AG09319 (cell line): ENCODE results near the gene DDR2.
A peak's percentile ranks its signal among the peaks of the same experiment; 100 is the strongest.

Source experiments
- DNase-seq: peaks from one replicate; pipeline ENCODE4 v3.0.0-alpha.2; 2010; ENCODE audit warnings: low read depth; ENCODE audit errors: extremely low read depth
- CTCF ChIP-seq: IDR thresholded peaks from 2 replicates; pipeline ENCODE4 v1.5.1; 2011; ENCODE audit warnings: low read depth, mild to moderate bottlenecking, inconsistent platforms, low read length, moderate library complexity

DDR2 gene

GRCh38 chr1:162697140-162697895, 65.1 kb downstream of the DDR2 start:
- TF ChIP-seq CTCF: no peak
- DNase-seq: peak; percentile 54

- DNase-seq: no peak
Observed at GRCh38 chr1:162699366-162699765, 67.1 kb downstream of the DDR2 start.

GRCh38 chr1:162700131-162700530, 67.9 kb downstream of the DDR2 start:
- no peak for DNase-seq
- TF ChIP-seq CTCF: no peak

More at GRCh38 chr1:162699366-162699765, 67.1 kb downstream of the DDR2 start:
- no peak for TF ChIP-seq CTCF

- DNase-seq: no peak
- TF ChIP-seq CTCF: no peak
Observed at GRCh38 chr1:162701286-162701685, 69.0 kb downstream of the DDR2 start.

- no peak for DNase-seq
- TF ChIP-seq CTCF: no peak
Observed at GRCh38 chr1:162702628-162703027, 70.4 kb downstream of the DDR2 start.

DNA sequence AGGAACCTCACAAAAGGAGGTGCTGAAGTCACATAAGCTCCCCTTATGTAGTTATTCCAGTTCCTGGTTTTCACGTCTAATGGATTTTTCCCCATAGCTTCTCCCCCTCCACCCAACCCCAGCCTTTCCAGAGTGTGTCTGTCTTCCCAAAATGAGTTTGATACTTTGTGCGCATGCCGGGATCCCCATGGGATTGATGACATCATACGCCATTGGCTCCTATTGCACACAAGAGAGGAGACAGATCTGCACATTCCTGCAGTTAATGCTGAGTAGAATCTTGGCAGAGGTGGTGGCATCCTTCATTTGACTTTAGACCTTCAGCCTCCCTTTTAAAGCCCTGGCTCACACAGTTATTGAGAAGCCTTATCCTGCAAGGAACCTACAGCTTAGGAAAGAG, 71.4 kb downstream of the DDR2 start:
- TF ChIP-seq CTCF: no peak
- no peak for DNase-seq

DNA sequence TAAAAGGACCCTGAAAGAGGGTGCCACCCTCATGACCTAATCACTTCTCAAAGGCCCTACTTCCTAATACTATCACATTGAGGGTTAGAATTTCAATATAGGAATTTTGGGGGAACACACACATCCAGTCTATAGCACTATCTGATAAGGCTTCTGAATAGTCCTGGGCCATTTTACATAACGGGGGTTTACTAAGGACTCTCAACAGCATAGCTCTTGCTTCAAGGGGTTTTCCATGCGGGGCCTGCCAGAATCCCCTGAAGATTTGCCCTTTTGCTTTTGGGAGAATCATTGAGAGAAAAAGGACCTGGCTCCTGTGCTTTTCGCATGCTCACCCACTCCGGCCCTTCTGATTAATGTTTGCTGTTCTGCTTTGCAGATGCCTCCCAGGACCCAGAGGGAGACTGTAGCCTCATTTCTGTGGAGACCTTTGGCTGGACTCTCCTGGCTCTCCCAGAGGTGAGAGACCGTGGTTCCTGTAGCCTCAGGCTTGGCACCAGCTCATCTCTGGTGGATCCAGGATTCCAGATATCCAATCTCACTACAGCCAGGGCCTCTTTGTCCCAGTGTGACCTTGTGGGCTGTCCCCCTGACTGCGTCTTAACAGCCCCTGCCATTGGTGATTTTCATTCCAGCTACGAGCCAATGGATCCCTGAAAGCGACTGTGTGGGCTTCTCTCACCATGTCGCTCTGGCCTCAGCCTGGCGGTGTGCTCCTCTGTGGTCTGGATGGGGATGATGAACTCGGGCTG, 72.6 kb downstream of the DDR2 start:
- no peak for TF ChIP-seq CTCF
- DNase-seq: no peak
